GM23338 (cell line): ENCODE measurements around the gene RUNX1.

ENCODE experiments used
- EZH2 ChIP-seq: fragments of 200-600 bp; sonication (generic); IDR thresholded peaks from one replicate; pipeline ENCODE4 v1.8.0; 2017; ENCODE audit warnings: antibody characterized with exemption, mild to moderate bottlenecking, low read depth; ENCODE audit not compliant: unreplicated experiment
- POLR2AphosphoS5 ChIP-seq: IDR thresholded peaks from 2 replicates; pipeline ENCODE4 v1.6.1; 2016; ENCODE audit warnings: antibody characterized with exemption, low read depth
- REST ChIP-seq: IDR thresholded peaks from one replicate; pipeline ENCODE4 v1.6.1; 2018; ENCODE audit warnings: antibody characterized with exemption; ENCODE audit not compliant: unreplicated experiment
- ZNF331 ChIP-seq: fragments of 250-450 bp; sonication (Bioruptor Pico); IDR thresholded peaks from 2 replicates; pipeline ENCODE4 v1.5.0; 2020; ENCODE audit warnings: low read depth, mild to moderate bottlenecking, moderate library complexity
- TF ChIP-seq, protein P1 (sequence below), 2 experiments: fragments of 200-600 bp in 1 of 2; sonication (generic) in 1 of 2; conservative IDR thresholded peaks; 2 replicates each; pipeline versions ENCODE4 v1.5.1 to v1.6.1; 2016 to 2017; ENCODE audit warnings: antibody characterized with exemption in 2 of 2, low read depth in 2 of 2, mild to moderate bottlenecking in 2 of 2, moderate library complexity in 1 of 2
- TF ChIP-seq, protein P2 (sequence below): IDR thresholded peaks from 2 replicates; pipeline ENCODE4 v1.6.1; 2016; ENCODE audit warnings: antibody characterized with exemption

DNA sequence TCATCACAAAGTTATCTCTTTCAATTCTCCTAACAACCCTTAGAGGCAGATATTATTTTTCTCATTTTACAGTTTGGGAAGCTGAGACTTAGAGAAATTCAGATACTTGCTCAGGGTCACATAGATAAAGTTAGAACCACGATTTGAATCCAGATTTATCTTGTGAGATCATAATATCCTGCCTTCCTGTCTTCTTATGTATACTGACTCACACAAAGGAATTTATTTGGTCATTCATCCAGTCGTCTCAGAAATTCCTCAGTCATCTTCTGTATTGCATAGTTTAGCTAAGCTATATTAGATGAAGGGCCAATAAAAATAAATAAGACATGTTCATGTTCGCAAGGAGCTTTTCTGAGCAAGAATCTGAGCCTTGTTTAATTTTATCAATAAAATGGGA lies 35.8 kb upstream of the RUNX1 start:
- TF ChIP-seq, protein P1, sequence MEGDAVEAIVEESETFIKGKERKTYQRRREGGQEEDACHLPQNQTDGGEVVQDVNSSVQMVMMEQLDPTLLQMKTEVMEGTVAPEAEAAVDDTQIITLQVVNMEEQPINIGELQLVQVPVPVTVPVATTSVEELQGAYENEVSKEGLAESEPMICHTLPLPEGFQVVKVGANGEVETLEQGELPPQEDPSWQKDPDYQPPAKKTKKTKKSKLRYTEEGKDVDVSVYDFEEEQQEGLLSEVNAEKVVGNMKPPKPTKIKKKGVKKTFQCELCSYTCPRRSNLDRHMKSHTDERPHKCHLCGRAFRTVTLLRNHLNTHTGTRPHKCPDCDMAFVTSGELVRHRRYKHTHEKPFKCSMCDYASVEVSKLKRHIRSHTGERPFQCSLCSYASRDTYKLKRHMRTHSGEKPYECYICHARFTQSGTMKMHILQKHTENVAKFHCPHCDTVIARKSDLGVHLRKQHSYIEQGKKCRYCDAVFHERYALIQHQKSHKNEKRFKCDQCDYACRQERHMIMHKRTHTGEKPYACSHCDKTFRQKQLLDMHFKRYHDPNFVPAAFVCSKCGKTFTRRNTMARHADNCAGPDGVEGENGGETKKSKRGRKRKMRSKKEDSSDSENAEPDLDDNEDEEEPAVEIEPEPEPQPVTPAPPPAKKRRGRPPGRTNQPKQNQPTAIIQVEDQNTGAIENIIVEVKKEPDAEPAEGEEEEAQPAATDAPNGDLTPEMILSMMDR (conservative IDR thresholded peaks at IDR 0.05; ENCODE audit: low read depth in 2 of 2) = no peak
- TF ChIP-seq POLR2AphosphoS5 (no peak), REST (no peak), EZH2 (no peak), ZNF331 (CRISPR knock-in tag) (no peak)
- TF ChIP-seq, protein P2, sequence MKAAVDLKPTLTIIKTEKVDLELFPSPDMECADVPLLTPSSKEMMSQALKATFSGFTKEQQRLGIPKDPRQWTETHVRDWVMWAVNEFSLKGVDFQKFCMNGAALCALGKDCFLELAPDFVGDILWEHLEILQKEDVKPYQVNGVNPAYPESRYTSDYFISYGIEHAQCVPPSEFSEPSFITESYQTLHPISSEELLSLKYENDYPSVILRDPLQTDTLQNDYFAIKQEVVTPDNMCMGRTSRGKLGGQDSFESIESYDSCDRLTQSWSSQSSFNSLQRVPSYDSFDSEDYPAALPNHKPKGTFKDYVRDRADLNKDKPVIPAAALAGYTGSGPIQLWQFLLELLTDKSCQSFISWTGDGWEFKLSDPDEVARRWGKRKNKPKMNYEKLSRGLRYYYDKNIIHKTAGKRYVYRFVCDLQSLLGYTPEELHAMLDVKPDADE = no peak
